AG04449 (cell line): Measurements from ENCODE around the gene TRAK1.

ENCODE experiments used
- CTCF ChIA-PET: fragments of 350-600 bp; formaldehyde crosslinking; extraction: SDS; loops from one replicate; lab custom pipeline; 2021; ENCODE audit warnings: antibody characterized with exemption; lab: Yijun Ruan, JAX
- POLR2A ChIA-PET: fragments of 400-600, 350-600 bp; formaldehyde crosslinking; extraction: SDS; loops from one replicate; lab custom pipeline; 2020; ENCODE audit warnings: antibody characterized with exemption, inconsistent platforms; lab: Yijun Ruan, JAX
- DNase-seq: peaks from one replicate; pipeline ENCODE4 v3.0.0-alpha.2; 2010; ENCODE audit warnings: low read depth, low spot score
- H3K4me3 ChIP-seq: 2 replicates; pipeline ENCODE4 v1.5.1; 2011; ENCODE audit warnings: low read depth, mild to moderate bottlenecking, control low read depth, low read length
- TF ChIP-seq, protein P1 (sequence below): IDR thresholded peaks from one replicate; pipeline ENCODE4 v1.5.1; 2011; ENCODE audit warnings: mild to moderate bottlenecking, moderate library complexity, low read length, control low read depth, inconsistent platforms; ENCODE audit not compliant: insufficient read depth; ENCODE audit errors: missing control alignments

The TRAK1 gene

DNA sequence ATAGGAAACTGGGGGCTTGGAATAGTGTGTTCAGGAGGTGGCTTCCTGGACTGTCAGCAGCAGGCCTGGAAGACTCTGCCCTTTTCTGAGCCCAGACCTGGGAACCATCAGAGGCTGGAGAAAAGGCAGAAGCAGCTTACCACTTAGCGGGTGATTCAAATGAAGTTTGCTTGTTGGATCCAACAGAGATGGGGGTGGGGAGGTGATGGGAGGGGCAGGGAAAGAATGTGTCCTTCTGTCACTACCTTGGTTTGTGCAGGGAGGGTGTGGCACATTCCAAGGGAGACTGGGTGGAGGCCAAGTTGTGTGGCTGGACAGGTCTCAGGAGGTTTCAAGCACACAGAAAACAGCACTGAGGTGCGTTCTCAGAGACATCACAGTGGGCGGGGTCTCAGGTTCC, 58.8 kb downstream of the TRAK1 start:
- DNase-seq, result no peak
- CTCF ChIA-PET, result no interaction called here
- POLR2A ChIA-PET, result no interaction called here

DNA sequence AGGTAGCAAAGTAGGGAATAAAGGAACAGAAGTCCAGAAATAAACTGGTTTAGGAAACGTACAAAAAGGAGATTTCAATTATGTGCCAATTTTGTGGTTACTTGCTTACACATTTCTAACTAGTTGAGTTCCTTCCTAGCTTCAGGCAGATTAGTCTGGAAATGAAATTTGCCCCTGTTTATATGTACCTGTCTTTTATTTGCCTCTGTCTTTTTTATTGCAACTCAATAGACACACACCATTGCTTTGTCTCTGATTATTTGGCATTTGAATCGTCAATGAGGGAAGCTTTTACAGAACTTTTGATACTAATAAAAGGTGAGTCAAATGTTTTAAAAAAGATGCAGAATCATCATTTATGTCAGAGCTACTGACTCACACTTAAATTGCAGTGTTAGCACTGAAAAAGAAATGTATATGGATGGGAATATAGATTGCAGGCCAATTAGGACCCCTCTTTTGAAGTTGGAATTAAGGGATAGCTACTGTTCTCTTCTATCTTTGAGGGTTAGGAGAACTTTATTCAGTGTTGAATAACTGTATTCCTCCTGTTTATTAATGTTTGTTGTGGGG, 60.5 kb downstream of the TRAK1 start:
- no peak for DNase-seq
- CTCF ChIA-PET, result interaction anchor here (0.9 to 1.2 kb wide), 3 partner anchors 9 to 40 kb away, joined by 3 read pairs; no protein-coding TSS in a partner anchor
- POLR2A ChIA-PET, result no interaction called here
- H3K4me3 ChIP-seq, result no peak overlapping the region
- TF ChIP-seq, protein P1, sequence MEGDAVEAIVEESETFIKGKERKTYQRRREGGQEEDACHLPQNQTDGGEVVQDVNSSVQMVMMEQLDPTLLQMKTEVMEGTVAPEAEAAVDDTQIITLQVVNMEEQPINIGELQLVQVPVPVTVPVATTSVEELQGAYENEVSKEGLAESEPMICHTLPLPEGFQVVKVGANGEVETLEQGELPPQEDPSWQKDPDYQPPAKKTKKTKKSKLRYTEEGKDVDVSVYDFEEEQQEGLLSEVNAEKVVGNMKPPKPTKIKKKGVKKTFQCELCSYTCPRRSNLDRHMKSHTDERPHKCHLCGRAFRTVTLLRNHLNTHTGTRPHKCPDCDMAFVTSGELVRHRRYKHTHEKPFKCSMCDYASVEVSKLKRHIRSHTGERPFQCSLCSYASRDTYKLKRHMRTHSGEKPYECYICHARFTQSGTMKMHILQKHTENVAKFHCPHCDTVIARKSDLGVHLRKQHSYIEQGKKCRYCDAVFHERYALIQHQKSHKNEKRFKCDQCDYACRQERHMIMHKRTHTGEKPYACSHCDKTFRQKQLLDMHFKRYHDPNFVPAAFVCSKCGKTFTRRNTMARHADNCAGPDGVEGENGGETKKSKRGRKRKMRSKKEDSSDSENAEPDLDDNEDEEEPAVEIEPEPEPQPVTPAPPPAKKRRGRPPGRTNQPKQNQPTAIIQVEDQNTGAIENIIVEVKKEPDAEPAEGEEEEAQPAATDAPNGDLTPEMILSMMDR, result no peak

More for the DNA sequence above, 58.8 kb downstream of the TRAK1 start:
- no peak overlapping the region for H3K4me3 ChIP-seq
- TF ChIP-seq, protein P1, result no peak

DNA sequence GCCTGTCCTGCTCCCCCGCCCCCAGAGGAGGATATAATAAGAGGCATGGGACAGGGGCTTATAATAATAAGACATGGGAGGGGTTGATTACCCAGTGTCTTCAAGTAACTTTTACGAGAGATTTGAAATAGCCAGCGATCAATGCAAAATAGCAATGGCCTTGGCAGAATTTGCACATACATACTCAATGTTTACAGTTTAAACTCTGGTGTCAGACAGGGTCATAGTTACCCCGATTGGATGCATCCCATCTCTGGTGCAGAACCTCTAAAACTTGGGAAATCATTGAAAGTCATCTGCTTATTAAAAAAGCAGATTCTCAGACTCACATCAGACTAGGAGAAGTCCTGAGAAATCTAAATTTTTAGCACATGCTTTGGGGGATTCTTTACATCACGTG, 61.0 kb downstream of the TRAK1 start:
- POLR2A ChIA-PET, result no interaction called here
- no peak overlapping the region for H3K4me3 ChIP-seq
- DNase-seq, result no peak

DNA sequence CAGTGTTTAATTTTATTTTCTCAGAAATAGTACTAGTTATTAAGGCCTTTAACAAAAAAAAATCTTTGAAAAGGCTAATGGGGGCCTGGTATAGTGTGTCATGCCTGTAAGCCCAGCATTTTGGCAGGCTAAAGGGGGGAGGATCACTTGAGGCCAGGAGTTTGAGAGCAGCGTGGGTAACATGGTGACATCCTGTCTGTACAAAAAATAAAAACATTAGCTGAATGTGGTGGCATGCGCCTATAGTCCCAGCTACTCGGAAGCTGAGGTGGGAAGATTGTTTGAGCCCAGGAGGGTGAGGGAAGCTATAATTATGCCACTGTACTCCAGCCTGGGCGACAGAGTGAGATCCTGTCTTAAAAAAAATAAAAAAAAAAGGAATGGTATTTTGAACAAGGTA, 61.9 kb downstream of the TRAK1 start:
- ChIA-PET CTCF (interaction anchor here (1.2 to 1.3 kb wide), 2 partner anchors 35 to 37 kb away, joined by 3 to 5 read pairs; no protein-coding TSS in a partner anchor), POLR2A (no interaction called here)
- TF ChIP-seq, protein P1, result no peak
- no peak for DNase-seq
- no peak overlapping the region for H3K4me3 ChIP-seq

More for the DNA sequence above, 61.0 kb downstream of the TRAK1 start:
- TF ChIP-seq, protein P1, result no peak
- CTCF ChIA-PET, result interaction anchor here (1.2 kb wide), 2 partner anchors 37 to 39 kb away, joined by 3 read pairs; no protein-coding TSS in a partner anchor

DNA sequence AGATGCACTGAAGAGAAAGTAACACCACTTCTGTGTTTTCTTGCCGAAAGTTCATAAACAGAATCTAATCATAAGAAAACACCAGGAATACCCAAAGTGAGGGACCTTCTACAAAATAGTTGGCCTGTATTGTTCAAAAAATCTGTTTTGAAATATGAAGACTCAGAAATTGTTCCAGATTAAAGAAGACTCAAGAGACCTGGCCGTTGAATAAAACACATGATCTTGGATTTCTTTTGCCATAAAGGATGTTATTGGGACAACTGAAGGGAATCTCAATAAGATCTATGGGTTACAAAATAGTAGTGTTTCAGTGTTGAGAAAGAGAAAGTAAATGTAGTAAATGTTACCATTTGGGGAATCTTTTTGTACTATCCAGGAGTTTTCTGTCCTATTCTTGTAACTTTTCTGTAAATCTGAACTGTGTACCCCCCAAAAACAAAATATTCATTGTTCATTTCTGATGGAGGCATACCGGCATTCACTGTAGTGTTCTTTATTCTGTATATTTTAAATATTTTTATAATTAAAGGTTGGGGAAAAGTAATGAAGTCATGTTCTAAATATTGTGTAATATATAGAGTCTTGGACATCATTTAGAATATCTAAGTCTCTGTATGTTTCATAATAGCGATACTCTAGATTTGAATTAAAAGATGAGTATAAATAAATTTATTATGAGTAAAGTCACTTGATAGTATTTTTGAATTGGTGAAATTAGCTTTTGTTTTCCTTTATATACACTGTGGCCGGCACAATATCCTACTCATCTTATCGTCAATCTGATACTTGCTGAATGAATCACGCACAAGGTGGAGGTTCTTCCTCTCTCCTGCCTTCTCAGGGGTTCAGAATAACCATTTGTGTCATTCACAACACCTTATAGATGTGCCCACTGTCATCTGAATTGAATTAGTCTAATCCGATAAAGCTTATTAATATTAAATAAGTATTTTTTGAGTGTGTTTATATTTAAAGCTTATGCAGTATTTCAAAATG, 66.7 kb downstream of the TRAK1 start:
- no peak overlapping the region for H3K4me3 ChIP-seq
- DNase-seq, result no peak
- CTCF ChIA-PET, result interaction anchor here (1.5 kb wide), 1 partner anchor 58 kb away, joined by 4 read pairs; no protein-coding TSS in a partner anchor
- TF ChIP-seq, protein P1, result no peak
- POLR2A ChIA-PET, result no interaction called here

DNA sequence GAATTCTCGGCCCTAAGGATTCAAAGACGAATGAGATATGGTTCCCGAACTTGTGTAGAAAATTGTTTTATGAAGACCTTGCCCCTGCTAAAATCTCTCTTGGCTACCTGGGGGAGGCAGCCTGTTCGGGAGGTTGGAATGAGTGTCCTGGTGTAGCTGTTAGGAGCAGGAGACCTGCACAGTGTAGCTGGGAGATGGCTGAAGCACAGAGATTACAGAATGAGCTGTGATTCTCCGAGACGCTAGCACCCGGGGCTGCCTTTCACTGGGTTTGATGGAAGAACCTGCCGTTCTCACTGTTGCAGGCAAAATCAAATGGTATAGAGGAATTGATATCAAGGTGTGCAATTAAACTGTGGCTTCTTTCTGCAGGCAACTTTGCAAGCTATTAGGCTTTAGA, 68.0 kb downstream of the TRAK1 start:
- H3K4me3 ChIP-seq, result no peak overlapping the region
- CTCF ChIA-PET, result interaction anchor here (0.7 to 1.6 kb wide), 3 partner anchors 32 to 368 kb away, joined by 3 to 8 read pairs (median 4); no protein-coding TSS in a partner anchor
- DNase-seq, result no peak
- POLR2A ChIA-PET, result no interaction called here
- TF ChIP-seq, protein P1, result no peak
